ENCODE results near the gene CGB2. TPM values are rescaled to one million over a fixed set of nuclear protein-coding genes. Genes with fewer than 3 reads are reported as not detected.
"Not testable (repeated sequence)": the region's sequence is repeated elsewhere in the genome, so short reads cannot be mapped to it uniquely, and the experiment has no call there.

CGB2 gene
- total RNA-seq, 1 experiment from 2014 or later, result not detected

DNA sequence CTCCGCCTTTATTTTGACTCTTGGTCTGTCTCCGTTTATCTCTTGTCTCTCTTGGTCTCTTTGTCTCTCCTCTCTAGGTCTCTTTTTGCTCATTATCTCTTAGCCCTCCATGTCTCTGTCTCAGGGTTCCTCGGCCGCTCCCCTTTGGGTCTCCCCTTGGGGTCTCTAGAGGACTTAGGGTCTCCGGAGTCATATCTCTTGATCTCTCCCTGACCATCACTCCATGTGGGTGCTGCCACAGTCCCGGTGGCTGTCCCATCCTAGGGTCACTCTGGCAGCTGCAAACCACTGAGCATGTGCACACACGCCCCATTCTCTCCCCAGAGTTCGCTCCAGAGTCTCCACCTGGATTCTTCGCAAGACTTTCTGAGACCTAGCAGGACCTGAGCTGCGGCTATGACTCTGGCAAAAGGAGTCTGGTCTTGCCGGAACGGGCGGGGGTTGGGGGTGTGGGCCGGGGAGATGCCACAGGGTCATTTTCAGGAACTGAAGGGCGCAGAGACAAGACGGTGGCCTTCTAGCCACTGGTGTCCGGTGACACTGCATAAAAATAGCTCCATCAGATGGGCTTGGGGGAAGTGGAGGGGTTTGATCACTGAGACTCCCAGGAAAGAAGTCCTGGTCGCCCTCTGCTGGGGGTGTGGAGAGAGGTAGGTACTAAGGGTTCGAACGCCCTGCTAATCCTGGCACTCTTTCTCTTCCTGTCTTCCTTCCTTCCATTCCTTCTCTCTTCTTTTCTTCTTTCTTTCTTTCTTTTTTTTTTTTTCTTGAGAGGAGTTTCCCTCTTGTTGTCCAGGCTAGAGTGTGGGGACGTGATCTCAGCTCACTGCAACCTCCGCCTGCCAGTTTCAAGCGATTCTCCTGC, 42.1 kb downstream of the CGB2 start:
- Histone ChIP-seq H2AFZ (no peak overlapping the region), H3K4me2 (peak overlapping the region; percentile 42), H4K20me1 (ENCODE audit: insufficient read depth) (no peaks in the 10 kb centered on the region), H3K36me3 (ENCODE audit: low read depth) (no peaks in the 10 kb centered on the region), H3K9me2 (ENCODE audit: insufficient read depth) (no peaks in the 10 kb centered on the region), H3K4me3 (no peak overlapping the region), H3K79me2 (ENCODE audit: low read depth) (no peaks in the 10 kb centered on the region), H3K27ac (no peak overlapping the region), H3K9me3 (ENCODE audit: insufficient read depth, low read depth) (no peaks in the 10 kb centered on the region), H3K27me3 (ENCODE audit: insufficient read depth, low read depth) (peaks cover 29% of the 10 kb centered on the region), H3F3A (ENCODE audit: insufficient read depth, low read depth) (0 out of 2 replicates have a peak, but pooled peaks cover 8% of the 10 kb centered on the region), H3K4me1 (replicated peaks; ENCODE audit: insufficient read depth) (peaks cover 10% of the 10 kb centered on the region; the same call in 1 of the 2 replicates)
- BruUV-seq (replicated peaks), result no TSS peak
- peak in 1 of 2 experiments; percentile 56 for DNase-seq
- CTCF ChIA-PET, result interaction anchor here (0.5 to 1.3 kb wide), 8 partner anchors 9 to 775 kb away, joined by 3 to 12 read pairs (median 6); partner anchors contain the start of genes GYS1, NTF4 and RUVBL2
- intact Hi-C loops (cut with micrococcal nuclease; ENCODE audit: unreplicated experiment), result loop anchor here (2.0 kb wide), 3 partner anchors 75 to 285 kb away; no protein-coding TSS in a partner anchor
- TF ChIP-seq CTCF (conservative IDR thresholded peaks at IDR 0.05) (peak; percentile 23; the same call in 1 of the 2 replicates), EZH2 (IDR thresholded peaks at IDR 0.05; ENCODE audit: low read depth) (no peak)
- POLR2A ChIA-PET (ENCODE audit: unreplicated experiment), result interaction anchor here (0.5 to 1.1 kb wide), 2 partner anchors 75 to 336 kb away, joined by 8 to 15 read pairs; no protein-coding TSS in a partner anchor

DNA sequence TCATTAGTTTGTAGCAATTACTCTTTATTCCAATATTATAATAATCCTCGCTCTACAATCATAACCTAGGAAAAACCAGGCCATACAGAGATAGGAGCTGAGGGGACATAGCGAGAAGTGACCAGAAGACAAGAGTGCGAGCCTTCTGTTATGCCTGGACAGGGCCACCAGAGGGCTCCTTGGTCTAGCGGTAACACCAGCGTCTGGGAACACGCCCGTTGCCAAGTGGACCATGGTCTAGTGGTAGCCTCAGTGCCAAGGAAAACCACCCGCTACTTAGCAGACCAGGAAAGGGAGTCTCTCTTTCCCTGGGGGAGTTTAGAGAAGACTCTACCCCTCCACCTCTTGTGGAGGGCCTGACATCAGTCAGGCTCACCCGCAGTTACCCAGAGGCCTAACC, 43.2 kb downstream of the CGB2 start:
- H3K27ac ChIP-seq; H3K79me2 ChIP-seq (ENCODE audit: low read depth); H3K36me3 ChIP-seq (ENCODE audit: low read depth); H2AFZ ChIP-seq; H3F3A ChIP-seq (ENCODE audit: insufficient read depth, low read depth); H3K4me1 ChIP-seq (replicated peaks; ENCODE audit: insufficient read depth); H3K9me3 ChIP-seq (ENCODE audit: insufficient read depth, low read depth); POLR2A ChIA-PET (ENCODE audit: unreplicated experiment); H3K4me2 ChIP-seq; H3K4me3 ChIP-seq; H3K9me2 ChIP-seq (ENCODE audit: insufficient read depth); H4K20me1 ChIP-seq (ENCODE audit: insufficient read depth); BruUV-seq (replicated peaks): not testable (repeated sequence)
- CTCF ChIA-PET, result interaction anchor here (0.7 kb wide), 1 partner anchor 96 kb away, joined by 3 read pairs; no protein-coding TSS in a partner anchor
- TF ChIP-seq CTCF (conservative IDR thresholded peaks at IDR 0.05), result peak; percentile 82
- peaks cover 24% of the 10 kb centered on the region; the same call in 1 of the 2 replicates for H3K27me3 ChIP-seq (ENCODE audit: insufficient read depth, low read depth)
- DNase-seq, result peak in 1 of 2 experiments; percentile 60
- intact Hi-C loops (cut with micrococcal nuclease; ENCODE audit: unreplicated experiment), result loop anchor here (2.0 kb wide), 3 partner anchors 76 to 286 kb away; no protein-coding TSS in a partner anchor

GRCh38 chr19:49080392-49080791, 48.7 kb downstream of the CGB2 start:
- no peak for TF ChIP-seq EZH2 (IDR thresholded peaks at IDR 0.05; ENCODE audit: low read depth)
- no peak for TF ChIP-seq CTCF (conservative IDR thresholded peaks at IDR 0.05)
- Histone ChIP-seq H3K9me3 (ENCODE audit: insufficient read depth, low read depth) (no peaks in the 10 kb centered on the region), H3K9me2 (ENCODE audit: insufficient read depth) (no peaks in the 10 kb centered on the region), H3K36me3 (ENCODE audit: low read depth) (no peaks in the 10 kb centered on the region), H3K4me1 (replicated peaks; ENCODE audit: insufficient read depth) (no peaks in the 10 kb centered on the region), H3K79me2 (ENCODE audit: low read depth) (peaks cover 1% of the 10 kb centered on the region), H3K27me3 (ENCODE audit: insufficient read depth, low read depth) (no peaks in the 10 kb centered on the region), H3K4me2 (no peak overlapping the region), H3K4me3 (no peak overlapping the region), H4K20me1 (ENCODE audit: insufficient read depth) (no peaks in the 10 kb centered on the region), H3K27ac (no peak overlapping the region), H2AFZ (no peak overlapping the region), H3F3A (ENCODE audit: insufficient read depth, low read depth) (no peaks in the 10 kb centered on the region; the same call in 1 of the 2 replicates)
- ChIA-PET POLR2A (ENCODE audit: unreplicated experiment) (no interaction called here), CTCF (no interaction called here)
- intact Hi-C loops (cut with micrococcal nuclease; ENCODE audit: unreplicated experiment), result no loop called here
- no peak for DNase-seq
- BruUV-seq (replicated peaks), result no TSS peak

Measured in PC-9 (cell line).